Astrocyte (in vitro differentiated cells and primary cell): ENCODE measurements around the gene TAGAP. TPM values are rescaled to one million over a fixed set of nuclear protein-coding genes. Genes with fewer than 3 reads are reported as not detected.

Experiments used
- DNase-seq: peaks from one replicate; pipeline ENCODE4 v3.0.0-alpha.2; 2010; ENCODE audit warnings: low read depth
- FAIRE-seq: peaks from 2 replicates; lab custom pipeline; 2011; peaks lifted over from hg19 to GRCh38; lab: Jason Lieb, UNC
- H2AFZ ChIP-seq: 2 replicates; pipeline ENCODE4 v1.6.0; 2012; ENCODE audit warnings: low read depth, low read length, inconsistent platforms
- H3K27ac ChIP-seq: 2 replicates; pipeline ENCODE4 v1.5.1; 2011; ENCODE audit warnings: low read depth, low read length, inconsistent platforms
- H3K27me3 ChIP-seq: 2 replicates; pipeline ENCODE4 v1.6.0; 2011; ENCODE audit warnings: low read length, inconsistent platforms; ENCODE audit not compliant: insufficient read depth
- H3K36me3 ChIP-seq: 2 replicates; pipeline ENCODE4 v1.5.1; 2011; ENCODE audit warnings: low read length, inconsistent platforms; ENCODE audit not compliant: insufficient read depth
- H3K4me1 ChIP-seq: 2 replicates; pipeline ENCODE4 v1.5.1; 2011; ENCODE audit warnings: low read length, inconsistent platforms; ENCODE audit not compliant: insufficient read depth
- H3K4me2 ChIP-seq: 2 replicates; pipeline ENCODE4 v1.6.0; 2012; ENCODE audit warnings: low read length, inconsistent platforms
- H3K4me3 ChIP-seq: 2 replicates; pipeline ENCODE4 v1.5.1; 2011; ENCODE audit warnings: low read depth, mild to moderate bottlenecking, low read length, inconsistent platforms; ENCODE audit not compliant: insufficient read depth
- H3K79me2 ChIP-seq: 2 replicates; pipeline ENCODE4 v1.6.0; 2012; ENCODE audit warnings: mild to moderate bottlenecking, low read length, inconsistent platforms; ENCODE audit not compliant: insufficient read depth
- H3K9ac ChIP-seq: 2 replicates; pipeline ENCODE4 v1.6.0; 2012; ENCODE audit warnings: mild to moderate bottlenecking, low read length, inconsistent platforms
- H3K9me3 ChIP-seq: 2 replicates; pipeline ENCODE4 v1.5.1; 2012; ENCODE audit warnings: low read depth, mild to moderate bottlenecking, low read length, inconsistent platforms; ENCODE audit not compliant: insufficient read depth
- H4K20me1 ChIP-seq: 2 replicates; pipeline ENCODE4 v1.6.0; 2012; ENCODE audit warnings: low read length, inconsistent platforms; ENCODE audit not compliant: insufficient read depth
- H3K27ac Mint-ChIP-seq: one replicate; pipeline ENCODE4 v1.8.0; 2021; ENCODE audit warnings: mild to moderate bottlenecking, mixed read lengths; ENCODE audit not compliant: unreplicated experiment
- H3K27me3 Mint-ChIP-seq: one replicate; pipeline ENCODE4 v1.8.0; 2021; ENCODE audit warnings: low read depth, mixed read lengths; ENCODE audit not compliant: unreplicated experiment
- H3K36me3 Mint-ChIP-seq: one replicate; pipeline ENCODE4 v1.8.0; 2021; ENCODE audit warnings: low read depth, mixed read lengths; ENCODE audit not compliant: unreplicated experiment
- H3K4me1 Mint-ChIP-seq: one replicate; pipeline ENCODE4 v1.8.0; 2021; ENCODE audit warnings: low read depth, mixed read lengths; ENCODE audit not compliant: unreplicated experiment
- H3K4me3 Mint-ChIP-seq: one replicate; pipeline ENCODE4 v1.8.0; 2021; ENCODE audit warnings: mild to moderate bottlenecking, moderate library complexity, mixed read lengths; ENCODE audit not compliant: unreplicated experiment
- H3K9me3 Mint-ChIP-seq: one replicate; pipeline ENCODE4 v1.8.0; 2021; ENCODE audit warnings: mild to moderate bottlenecking, mixed read lengths; ENCODE audit not compliant: unreplicated experiment
- CTCF ChIP-seq: IDR thresholded peaks from 2 replicates; pipeline ENCODE4 v1.5.1; 2011; ENCODE audit warnings: low read depth, mild to moderate bottlenecking, inconsistent platforms, low read length, moderate library complexity; ENCODE audit not compliant: insufficient read depth
- EZH2 ChIP-seq: IDR thresholded peaks from 2 replicates; pipeline ENCODE4 v1.6.1; 2012; ENCODE audit warnings: mild to moderate bottlenecking, low read length, inconsistent platforms; ENCODE audit not compliant: insufficient read depth
- total RNA-seq: library from RNA; stranded (reverse); gene quantifications from 2 replicates; pipeline ENCODE4 v1.2.1, GENCODE V29; 2021

Gene TAGAP
- total RNA-seq, 1 donor from 2014 or later: 0.11 TPM

- H3K9me3 Mint-ChIP-seq: peaks cover 1% of the 10 kb centered on the region
- no peaks in the 10 kb centered on the region for H3K27me3 Mint-ChIP-seq
- Histone ChIP-seq H3K4me2 (peak within 1 kb of the TSS; percentile 95), H3K9ac (peak within 1 kb of the TSS; percentile 80), H3K27me3 (no peaks in the 10 kb centered on the region), H3K36me3 (no peaks in the 10 kb centered on the region), H3K79me2 (peaks cover 4% of the 10 kb centered on the region), H4K20me1 (no peaks in the 10 kb centered on the region), H3K27ac (peak within 1 kb of the TSS; percentile 69), H3K4me3 (peak within 1 kb of the TSS; percentile 70), H3K9me3 (no peaks in the 10 kb centered on the region), H2AFZ (peak within 1 kb of the TSS; percentile 90), H3K4me1 (peaks cover 12% of the 10 kb centered on the region)
- TF ChIP-seq EZH2 (no peak), CTCF (no peak)
- DNase-seq (peak; percentile 87), FAIRE-seq (no peak)
- peaks cover 27% of the 10 kb centered on the region for H3K4me1 Mint-ChIP-seq
- H3K4me3 Mint-ChIP-seq: peak within 1 kb of the TSS; percentile 99
- H3K27ac Mint-ChIP-seq: peak within 1 kb of the TSS; percentile 98
- H3K36me3 Mint-ChIP-seq: no peaks in the 10 kb centered on the region
Observed at GRCh38 chr6:158999666-159000403, 45.0 kb downstream of the TAGAP start, which contains the start of gene RSPH3. Gene RSPH3, minus strand, starts transcription at chr6:159000202. Its CDS starts 652 bp downstream, at chr6:158999550.

- no peaks in the 10 kb centered on the region for H4K20me1 ChIP-seq
- H3K9me3 ChIP-seq: no peaks in the 10 kb centered on the region
- peaks cover 4% of the 10 kb centered on the region for H3K79me2 ChIP-seq
- H3K27me3 ChIP-seq: no peaks in the 10 kb centered on the region
- H3K36me3 ChIP-seq: no peaks in the 10 kb centered on the region
- Mint-ChIP-seq H3K27ac (peak overlapping the region; percentile 98), H3K27me3 (no peaks in the 10 kb centered on the region), H3K4me1 (peaks cover 27% of the 10 kb centered on the region), H3K9me3 (peaks cover 1% of the 10 kb centered on the region), H3K4me3 (peak overlapping the region; percentile 99), H3K36me3 (no peaks in the 10 kb centered on the region)
- peaks cover 12% of the 10 kb centered on the region for H3K4me1 ChIP-seq
- DNase-seq: peak; percentile 3
- no peak for TF ChIP-seq EZH2
- no peak for TF ChIP-seq CTCF
- peak overlapping the region; percentile 95 for H3K4me2 ChIP-seq
- H2AFZ ChIP-seq: peak overlapping the region; percentile 90
- peak overlapping the region; percentile 69 for H3K27ac ChIP-seq
- H3K9ac ChIP-seq: peak overlapping the region; percentile 80
- H3K4me3 ChIP-seq: peak overlapping the region; percentile 70
- FAIRE-seq: no peak
Observed at GRCh38 chr6:158999154-158999665, 45.6 kb downstream of the TAGAP start.

GRCh38 chr6:158996856-158997255, 47.9 kb downstream of the TAGAP start:
- H3K4me3 ChIP-seq: no peak overlapping the region
- peaks cover 17% of the 10 kb centered on the region for H3K4me1 Mint-ChIP-seq

More at GRCh38 chr6:158996856-158997255, 47.9 kb downstream of the TAGAP start:
- Histone ChIP-seq H3K9me3 (no peaks in the 10 kb centered on the region), H4K20me1 (no peaks in the 10 kb centered on the region), H3K9ac (no peak overlapping the region), H3K4me1 (peaks cover 12% of the 10 kb centered on the region), H2AFZ (no peak overlapping the region), H3K27me3 (no peaks in the 10 kb centered on the region), H3K79me2 (peaks cover 4% of the 10 kb centered on the region), H3K27ac (no peak overlapping the region), H3K36me3 (no peaks in the 10 kb centered on the region), H3K4me2 (no peak overlapping the region)
- peaks cover 2% of the 10 kb centered on the region for H3K36me3 Mint-ChIP-seq
- H3K27me3 Mint-ChIP-seq: no peaks in the 10 kb centered on the region
- no peak for DNase-seq
- H3K4me3 Mint-ChIP-seq: no peak overlapping the region
- TF ChIP-seq EZH2: no peak
- no peak for TF ChIP-seq CTCF
- H3K27ac Mint-ChIP-seq: no peak overlapping the region
- peaks cover 1% of the 10 kb centered on the region for H3K9me3 Mint-ChIP-seq
- no peak for FAIRE-seq
